Coronary artery (tissue), 2 donors: ENCODE measurements around the gene EXOC3L4.
A peak's percentile ranks its signal among the peaks of the same experiment; 100 is the strongest.

Experiments used
- DNase-seq: peaks from one replicate; pipeline ENCODE4 v3.0.0-alpha.2; 2017; ENCODE audit warnings: low spot score
- H3K27ac ChIP-seq, 2 donors: fragments of 200-600 bp; sonication (generic); one replicate each; pipeline ENCODE4 v1.5.1; 2016 to 2019
- H3K4me3 ChIP-seq: fragments of 200-600 bp; sonication (generic); 2 replicates; pipeline ENCODE4 v1.5.1; 2016; ENCODE audit warnings: mild to moderate bottlenecking, moderate library complexity
- TF ChIP-seq, protein P1 (sequence below): fragments of 200-600 bp; sonication (generic); IDR thresholded peaks from one replicate; pipeline ENCODE4 v1.5.1; 2019; ENCODE audit warnings: antibody characterized with exemption

The EXOC3L4 gene

DNA sequence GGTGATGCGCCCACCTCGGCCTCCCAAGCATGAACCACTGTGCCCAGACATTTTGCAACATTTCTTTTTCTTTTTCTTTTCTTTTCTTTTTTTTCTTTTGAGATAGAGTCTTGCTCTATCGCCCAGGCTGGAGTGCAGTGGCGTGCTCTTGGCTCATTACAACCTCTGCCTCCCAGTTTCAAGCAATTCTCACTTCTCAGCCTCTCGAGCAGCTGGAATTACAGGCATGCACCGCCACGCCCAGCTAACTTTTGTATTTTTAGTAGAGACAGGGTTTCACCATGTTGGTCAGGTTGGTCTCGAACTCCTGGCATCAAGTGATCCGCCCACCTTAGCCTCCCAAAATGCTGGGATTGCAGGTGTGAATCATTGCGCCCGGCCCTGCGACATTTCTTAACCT, 29.5 kb upstream of the EXOC3L4 start:
- TF ChIP-seq, protein P1, sequence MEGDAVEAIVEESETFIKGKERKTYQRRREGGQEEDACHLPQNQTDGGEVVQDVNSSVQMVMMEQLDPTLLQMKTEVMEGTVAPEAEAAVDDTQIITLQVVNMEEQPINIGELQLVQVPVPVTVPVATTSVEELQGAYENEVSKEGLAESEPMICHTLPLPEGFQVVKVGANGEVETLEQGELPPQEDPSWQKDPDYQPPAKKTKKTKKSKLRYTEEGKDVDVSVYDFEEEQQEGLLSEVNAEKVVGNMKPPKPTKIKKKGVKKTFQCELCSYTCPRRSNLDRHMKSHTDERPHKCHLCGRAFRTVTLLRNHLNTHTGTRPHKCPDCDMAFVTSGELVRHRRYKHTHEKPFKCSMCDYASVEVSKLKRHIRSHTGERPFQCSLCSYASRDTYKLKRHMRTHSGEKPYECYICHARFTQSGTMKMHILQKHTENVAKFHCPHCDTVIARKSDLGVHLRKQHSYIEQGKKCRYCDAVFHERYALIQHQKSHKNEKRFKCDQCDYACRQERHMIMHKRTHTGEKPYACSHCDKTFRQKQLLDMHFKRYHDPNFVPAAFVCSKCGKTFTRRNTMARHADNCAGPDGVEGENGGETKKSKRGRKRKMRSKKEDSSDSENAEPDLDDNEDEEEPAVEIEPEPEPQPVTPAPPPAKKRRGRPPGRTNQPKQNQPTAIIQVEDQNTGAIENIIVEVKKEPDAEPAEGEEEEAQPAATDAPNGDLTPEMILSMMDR, result no peak
- no peak for DNase-seq
- no peak overlapping the region for H3K27ac ChIP-seq
- H3K4me3 ChIP-seq, result no peak overlapping the region

DNA sequence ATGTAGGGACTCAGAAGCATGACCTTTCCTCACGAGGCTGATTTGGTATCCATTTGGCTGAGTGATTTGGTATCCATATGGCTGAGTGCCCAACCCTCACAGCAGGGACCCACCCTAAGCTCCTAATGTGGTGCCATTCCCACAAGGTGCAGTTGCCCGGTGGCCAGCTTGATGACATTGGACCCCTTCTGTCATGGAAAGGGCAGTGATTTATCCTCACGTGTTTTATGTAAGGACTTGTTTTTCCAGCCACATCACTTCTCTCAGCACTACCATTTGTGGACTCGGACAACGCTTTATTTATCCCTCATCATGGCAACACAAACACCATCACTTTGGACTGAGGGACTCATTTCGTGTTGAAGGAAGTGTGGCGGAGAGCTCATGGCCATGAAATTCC, 28.7 kb upstream of the EXOC3L4 start:
- no peak for DNase-seq
- H3K27ac ChIP-seq, result peak overlapping the region in 1 of 2 donors; percentile 34
- TF ChIP-seq, protein P1, result no peak
- H3K4me3 ChIP-seq, result no peak overlapping the region

DNA sequence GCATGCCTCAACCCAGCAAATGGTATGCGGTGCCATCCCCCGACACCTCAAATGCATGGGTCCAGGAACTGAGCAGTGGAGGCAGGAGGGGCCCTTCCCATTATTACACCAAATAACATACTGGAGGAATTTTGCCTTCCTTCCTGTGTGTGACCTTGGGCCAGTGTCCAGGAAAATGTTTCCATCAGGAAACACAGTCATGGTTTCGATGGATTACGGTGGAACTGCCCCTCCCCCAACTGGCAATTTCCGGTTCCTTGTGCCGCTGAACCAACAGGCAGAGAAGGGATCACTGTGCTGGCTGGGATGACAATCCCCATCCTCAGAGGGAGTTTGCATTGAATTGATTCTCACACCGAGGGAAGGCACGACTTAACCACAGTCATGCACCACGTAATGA, 28.1 kb upstream of the EXOC3L4 start:
- Histone ChIP-seq H3K27ac (peak overlapping the region in 1 of 2 donors; percentile 34), H3K4me3 (no peak overlapping the region)
- no peak for DNase-seq
- TF ChIP-seq, protein P1, result no peak

DNA sequence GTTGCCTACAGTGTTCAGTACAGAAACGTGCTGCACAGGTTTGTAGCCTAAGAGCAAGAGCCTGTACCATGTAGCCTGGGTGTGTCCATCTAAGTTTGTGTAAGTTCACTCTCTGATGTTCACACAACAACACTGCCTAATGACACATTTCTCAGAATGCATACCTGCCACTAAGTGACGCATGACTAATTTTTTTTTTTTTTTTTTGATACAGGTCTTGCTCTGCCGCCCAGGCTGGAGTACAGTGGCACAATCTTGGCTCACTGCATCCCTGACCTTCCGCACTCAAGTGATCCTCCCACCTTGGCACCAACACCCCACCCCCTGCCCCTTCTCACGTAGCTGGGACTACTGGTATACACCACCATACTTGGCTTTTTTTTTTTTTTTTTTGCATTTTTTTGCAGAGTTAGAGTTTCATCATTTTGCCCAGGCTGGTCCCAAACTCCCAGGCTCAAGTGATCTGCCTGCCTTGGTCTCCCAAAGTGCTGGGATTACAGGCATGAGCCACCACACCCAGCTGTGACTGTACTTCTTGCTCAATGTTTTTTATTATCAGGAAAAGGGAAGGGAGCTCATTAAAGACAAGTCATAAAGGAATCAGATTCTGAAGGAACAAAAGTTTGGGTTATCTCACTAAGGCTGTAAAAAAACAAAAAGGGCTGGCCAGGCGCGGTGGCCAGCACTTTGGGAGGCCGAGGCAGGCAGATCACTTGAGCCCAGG, 27.1 kb upstream of the EXOC3L4 start:
- DNase-seq, result no peak
- TF ChIP-seq, protein P1, result no peak
- Histone ChIP-seq H3K27ac (peak overlapping the region in 1 of 2 donors; percentile 78), H3K4me3 (no peak overlapping the region)

DNA sequence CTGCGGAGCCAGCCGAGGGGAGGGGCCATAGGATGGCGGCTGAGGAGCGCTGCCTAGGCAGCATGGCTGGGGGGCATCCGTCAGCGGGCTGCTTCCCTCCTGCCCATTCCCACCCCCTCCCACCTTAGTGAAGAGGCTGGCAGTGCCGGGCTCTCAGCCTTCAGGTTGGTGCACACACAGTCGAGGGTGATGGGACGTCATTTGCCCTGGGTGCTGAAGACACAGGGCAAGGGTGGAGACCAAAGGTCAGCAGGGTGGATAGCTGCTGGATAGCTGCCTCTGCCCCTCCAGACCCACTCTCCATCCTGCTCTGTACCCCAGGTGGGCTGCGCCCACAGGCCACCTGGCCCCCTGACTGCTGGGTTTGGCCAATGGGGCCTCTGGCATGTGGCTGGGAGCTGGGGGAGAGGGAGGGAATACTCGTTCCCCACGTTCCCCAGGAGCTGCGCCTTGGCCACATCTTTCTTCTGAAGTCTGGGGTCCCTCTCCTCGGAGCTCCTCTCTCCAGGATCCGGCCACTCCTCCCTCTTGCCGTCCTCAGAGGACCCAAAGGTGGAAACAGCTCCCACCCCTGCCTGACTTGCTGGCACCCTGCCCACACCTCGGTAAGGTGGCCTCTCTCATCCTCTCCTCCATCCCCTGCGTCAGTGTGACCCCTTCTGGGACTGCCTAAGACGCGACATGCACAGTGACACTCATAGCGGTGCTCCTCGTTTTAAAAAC, 26.0 kb upstream of the EXOC3L4 start:
- peak overlapping the region in 1 of 2 donors; percentile 78 for H3K27ac ChIP-seq
- DNase-seq, result no peak
- H3K4me3 ChIP-seq, result no peak overlapping the region
- TF ChIP-seq, protein P1, result no peak

DNA sequence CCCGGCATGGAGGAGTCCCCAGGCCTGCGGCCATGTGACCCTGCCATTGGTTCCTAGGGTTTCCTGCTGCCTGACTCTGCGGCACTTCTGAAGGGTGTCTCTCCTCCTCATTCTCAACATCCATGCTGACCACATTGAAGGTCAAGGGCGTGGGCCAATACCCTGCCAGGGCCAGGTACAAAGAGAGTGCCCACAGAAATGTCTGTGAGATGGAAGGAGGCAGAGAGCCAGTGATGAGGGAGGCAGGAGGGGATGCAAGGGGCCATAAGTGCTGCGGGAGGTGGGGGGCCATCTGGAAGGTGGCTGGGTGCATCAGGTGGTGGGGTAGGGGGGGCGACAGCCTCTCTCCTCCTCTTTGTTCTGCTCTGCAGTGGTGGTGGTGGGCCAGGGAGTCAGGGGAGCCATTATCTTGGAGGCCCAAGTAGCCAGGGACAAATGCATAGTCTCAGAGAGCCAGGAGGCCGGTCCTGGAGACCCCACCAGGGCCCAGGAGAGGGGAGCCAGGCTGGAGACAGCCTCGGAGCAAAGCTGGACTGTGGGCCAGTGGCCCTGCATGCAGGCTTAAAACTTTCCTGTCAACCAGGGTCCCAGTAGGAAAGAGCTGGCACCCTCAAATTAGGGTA, 24.2 kb upstream of the EXOC3L4 start:
- TF ChIP-seq, protein P1, result no peak
- DNase-seq, result no peak
- Histone ChIP-seq H3K27ac (no peak overlapping the region), H3K4me3 (no peak overlapping the region)
